OCI-M1 (cell line): Measurements from ENCODE around the gene YJEFN3.
A peak's percentile ranks its signal among the peaks of the same experiment; 100 is the strongest.

Experiments
- DNase-seq: peaks from one replicate; lab custom pipeline; 2025; lab: John Stamatoyannopoulos, UW

YJEFN3 gene

GRCh38 chr19:19554074-19555023 is 25.6 kb downstream of the YJEFN3 start:
- DNase-seq = peak; percentile 91

- DNase-seq = no peak
These were observed 29.3 kb downstream of the YJEFN3 start for GRCh38 chr19:19558055-19558454.

GRCh38 chr19:19558636-19559035 is 29.9 kb downstream of the YJEFN3 start:
- no peak for DNase-seq

- no peak for DNase-seq
These were observed 31.2 kb downstream of the YJEFN3 start for GRCh38 chr19:19559931-19560330.

GRCh38 chr19:19561946-19562664 is 33.4 kb downstream of the YJEFN3 start:
- no peak for DNase-seq

- DNase-seq = no peak
These were observed 34.1 kb downstream of the YJEFN3 start for GRCh38 chr19:19562665-19563347.

- DNase-seq = no peak
These were observed 34.7 kb downstream of the YJEFN3 start for GRCh38 chr19:19563348-19563848.

- no peak for DNase-seq
These were observed 37.6 kb downstream of the YJEFN3 start for GRCh38 chr19:19566306-19566705.

- DNase-seq = no peak
These were observed 38.7 kb downstream of the YJEFN3 start for GRCh38 chr19:19567391-19567790.

GRCh38 chr19:19568802-19569756 is 40.4 kb downstream of the YJEFN3 start:
- no peak for DNase-seq

GRCh38 chr19:19570571-19570970 is 41.9 kb downstream of the YJEFN3 start:
- no peak for DNase-seq

- no peak for DNase-seq
These were observed 42.5 kb downstream of the YJEFN3 start for GRCh38 chr19:19571071-19571786.

GRCh38 chr19:19575411-19575810 is 46.7 kb downstream of the YJEFN3 start:
- no peak for DNase-seq

GRCh38 chr19:19578252-19578651 is 49.5 kb downstream of the YJEFN3 start:
- DNase-seq = no peak

- no peak for DNase-seq
These were observed 51.0 kb downstream of the YJEFN3 start for GRCh38 chr19:19579533-19580361.

- DNase-seq = no peak
These were observed 51.7 kb downstream of the YJEFN3 start for GRCh38 chr19:19580418-19580817.

- no peak for DNase-seq
These were observed 52.7 kb downstream of the YJEFN3 start for GRCh38 chr19:19581391-19581790.

GRCh38 chr19:19582471-19582870 is 53.8 kb downstream of the YJEFN3 start:
- no peak for DNase-seq

- DNase-seq = no peak
These were observed 55.6 kb downstream of the YJEFN3 start for GRCh38 chr19:19584356-19584755.
